IPS-15b (cell line): ENCODE results near the gene CLTB.

ENCODE experiments used
- H3K27me3 ChIP-seq: one replicate; pipeline ENCODE4 v1.6.1; 2013; ENCODE audit warnings: low read length; ENCODE audit not compliant: control insufficient read depth, insufficient read depth
- H3K36me3 ChIP-seq: one replicate; pipeline ENCODE4 v1.6.1; 2013; ENCODE audit warnings: low read length; ENCODE audit not compliant: control insufficient read depth, insufficient read depth
- H3K4me1 ChIP-seq: one replicate; pipeline ENCODE4 v1.6.1; 2013; ENCODE audit warnings: mild to moderate bottlenecking, low read length; ENCODE audit not compliant: control insufficient read depth, insufficient read depth
- H3K4me3 ChIP-seq: one replicate; pipeline ENCODE4 v1.5.1; 2013; ENCODE audit warnings: low read depth, low read length
- H3K9ac ChIP-seq: one replicate; pipeline ENCODE4 v1.6.1; 2013; ENCODE audit warnings: low read depth, mild to moderate bottlenecking, low read length
- H3K9me3 ChIP-seq: one replicate; pipeline ENCODE4 v1.6.1; 2013; ENCODE audit warnings: mild to moderate bottlenecking, low read length; ENCODE audit not compliant: control insufficient read depth, insufficient read depth

Gene CLTB

GRCh38 chr5:176415952-176416924 lies at the start of gene CLTB:
Gene CLTB (minus strand): TSS chr5:176416539. CDS start chr5:176416363, 176 bp downstream.
- no peaks in the 10 kb centered on the region for H3K9me3 ChIP-seq
- H3K4me1 ChIP-seq = no peaks in the 10 kb centered on the region
- peak within 1 kb of the TSS; percentile 59 for H3K4me3 ChIP-seq
- peak within 1 kb of the TSS; percentile 37 for H3K9ac ChIP-seq
- H3K36me3 ChIP-seq = no peaks in the 10 kb centered on the region
- peaks cover 6% of the 10 kb centered on the region for H3K27me3 ChIP-seq

GRCh38 chr5:176463113-176463764 lies 46.9 kb upstream of the CLTB start:
- Histone ChIP-seq H3K4me1 (no peaks in the 10 kb centered on the region), H3K4me3 (no peak overlapping the region), H3K36me3 (no peaks in the 10 kb centered on the region), H3K9me3 (no peaks in the 10 kb centered on the region), H3K27me3 (no peaks in the 10 kb centered on the region), H3K9ac (no peak overlapping the region)

GRCh38 chr5:176461349-176461748 lies 45.0 kb upstream of the CLTB start:
- no peaks in the 10 kb centered on the region for H3K27me3 ChIP-seq
- no peak overlapping the region for H3K4me3 ChIP-seq
- no peak overlapping the region for H3K9ac ChIP-seq
- no peaks in the 10 kb centered on the region for H3K4me1 ChIP-seq
- no peaks in the 10 kb centered on the region for H3K36me3 ChIP-seq
- no peaks in the 10 kb centered on the region for H3K9me3 ChIP-seq

- H3K4me3 ChIP-seq = no peak overlapping the region
- H3K4me1 ChIP-seq = no peaks in the 10 kb centered on the region
- no peaks in the 10 kb centered on the region for H3K27me3 ChIP-seq
- no peak overlapping the region for H3K9ac ChIP-seq
- H3K9me3 ChIP-seq = no peaks in the 10 kb centered on the region
- H3K36me3 ChIP-seq = no peaks in the 10 kb centered on the region
These were observed 42.7 kb upstream of the CLTB start for GRCh38 chr5:176458904-176459561.

- Histone ChIP-seq H3K4me3 (no peak overlapping the region), H3K27me3 (no peaks in the 10 kb centered on the region), H3K9me3 (no peaks in the 10 kb centered on the region), H3K9ac (no peak overlapping the region), H3K36me3 (no peaks in the 10 kb centered on the region), H3K4me1 (no peaks in the 10 kb centered on the region)
These were observed 38.5 kb upstream of the CLTB start for GRCh38 chr5:176454724-176455394.

GRCh38 chr5:176450077-176450476 lies 33.7 kb upstream of the CLTB start:
- no peaks in the 10 kb centered on the region for H3K9me3 ChIP-seq
- H3K36me3 ChIP-seq = no peaks in the 10 kb centered on the region
- no peak overlapping the region for H3K9ac ChIP-seq
- H3K4me3 ChIP-seq = no peak overlapping the region
- H3K4me1 ChIP-seq = peaks cover 3% of the 10 kb centered on the region
- no peaks in the 10 kb centered on the region for H3K27me3 ChIP-seq

- Histone ChIP-seq H3K4me1 (peaks cover 3% of the 10 kb centered on the region), H3K9me3 (no peaks in the 10 kb centered on the region), H3K9ac (peak within 1 kb of the TSS; percentile 97), H3K36me3 (no peaks in the 10 kb centered on the region), H3K4me3 (peak within 1 kb of the TSS; percentile 95), H3K27me3 (no peaks in the 10 kb centered on the region)
These were observed 31.8 kb upstream of the CLTB start, which contains the start of gene FAF2 for GRCh38 chr5:176447978-176448608. Gene FAF2 (plus strand): TSS chr5:176448385. CDS start chr5:176448408, 23 bp downstream.

GRCh38 chr5:176447591-176447977 lies 31.2 kb upstream of the CLTB start:
- Histone ChIP-seq H3K9me3 (no peaks in the 10 kb centered on the region), H3K27me3 (no peaks in the 10 kb centered on the region), H3K4me1 (peaks cover 3% of the 10 kb centered on the region), H3K36me3 (no peaks in the 10 kb centered on the region), H3K4me3 (peak overlapping the region; percentile 94), H3K9ac (peak overlapping the region; percentile 94)

- no peaks in the 10 kb centered on the region for H3K36me3 ChIP-seq
- peak overlapping the region; percentile 94 for H3K9ac ChIP-seq
- no peaks in the 10 kb centered on the region for H3K27me3 ChIP-seq
- H3K4me1 ChIP-seq = peaks cover 5% of the 10 kb centered on the region
- H3K9me3 ChIP-seq = no peaks in the 10 kb centered on the region
- peak overlapping the region; percentile 94 for H3K4me3 ChIP-seq
These were observed 30.7 kb upstream of the CLTB start for GRCh38 chr5:176446884-176447590.

- H3K9ac ChIP-seq = no peak overlapping the region
- no peaks in the 10 kb centered on the region for H3K36me3 ChIP-seq
- H3K4me3 ChIP-seq = no peak overlapping the region
- H3K27me3 ChIP-seq = no peaks in the 10 kb centered on the region
- H3K4me1 ChIP-seq = peaks cover 6% of the 10 kb centered on the region
- no peaks in the 10 kb centered on the region for H3K9me3 ChIP-seq
These were observed 29.8 kb upstream of the CLTB start for GRCh38 chr5:176446028-176446665.
